Measurements from ENCODE around the gene AMH. TPM values are rescaled to one million over a fixed set of nuclear protein-coding genes. Genes with fewer than 3 reads are reported as not detected.

The AMH gene
- total and polyA plus RNA-seq, 2 of the 13 experiments (the other 11 are each of a cell fraction or from before 2014, with no cell fraction given) = 0.03 to 0.18 TPM

DNA sequence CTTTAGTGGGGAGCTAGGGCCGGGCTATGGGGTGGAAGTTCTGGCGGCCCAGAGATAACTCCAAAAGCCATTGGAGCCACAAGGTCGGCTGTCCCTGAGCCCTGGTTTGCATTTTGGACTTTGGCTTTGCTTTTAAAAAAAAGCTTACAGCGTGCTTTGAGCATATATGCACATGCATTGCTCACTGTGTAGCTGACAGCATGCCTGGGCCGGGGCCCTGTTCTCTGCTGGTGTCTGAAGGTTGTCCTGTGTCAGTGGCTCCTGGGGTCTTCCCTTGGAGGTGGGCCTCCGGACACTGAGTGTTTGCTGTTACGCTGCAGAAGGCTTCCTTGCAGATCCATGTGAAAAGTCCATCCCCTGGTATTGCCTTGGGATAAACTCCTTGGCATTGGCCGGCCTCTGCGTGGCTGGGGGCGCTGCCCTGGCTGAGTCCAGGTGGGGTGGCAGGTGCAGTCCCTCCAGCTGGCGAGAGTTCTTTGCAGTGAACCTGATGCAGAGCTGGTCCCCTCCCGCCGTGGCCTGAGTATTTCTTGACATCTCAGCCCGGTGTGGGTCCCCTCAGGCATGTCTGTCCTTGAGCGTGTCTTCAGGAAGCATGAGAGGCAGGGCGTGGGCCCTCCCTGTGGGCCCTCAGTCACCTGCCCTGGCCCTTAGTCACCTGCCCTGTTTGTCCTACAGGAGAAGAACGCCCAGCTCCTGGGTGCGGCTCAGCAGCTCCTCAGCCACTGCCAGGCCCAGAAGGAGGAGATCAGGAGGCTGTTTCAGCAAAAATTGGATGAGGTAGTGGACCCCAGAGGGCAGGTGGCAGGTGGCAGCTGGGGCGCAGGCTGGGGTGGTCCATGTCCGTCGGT, 36.0 kb upstream of the AMH start (continued):
- TF ChIP-seq ZSCAN31 (CRISPR knock-in tag; IDR thresholded peaks at IDR 0.05; ENCODE audit: low read depth) (peak; percentile 71), MYC (CRISPR knock-in tag; IDR thresholded peaks at IDR 0.05; ENCODE audit: borderline replicate concordance) (peak; percentile 81), ZNF609 (CRISPR knock-in tag; IDR thresholded peaks at IDR 0.05; ENCODE audit: borderline replicate concordance) (peak; percentile 72; the same call in 1 of the 2 replicates), ZNF792 (CRISPR knock-in tag; IDR thresholded peaks at IDR 0.05) (0 out of 2 replicates have a peak, but pooled peaks have one; percentile 51), EHMT2 (IDR thresholded peaks at IDR 0.05; ENCODE audit: borderline replicate concordance, low read depth, low read length) (no peak), IRF2 (CRISPR knock-in tag; IDR thresholded peaks at IDR 0.05) (peak; percentile 61; the same call in 1 of the 2 replicates), PLRG1 (conservative IDR thresholded peaks at IDR 0.05) (no peak), BHLHE40 (IDR thresholded peaks at IDR 0.05; ENCODE audit: low read length) (peak; percentile 29; the same call in 1 of the 2 replicates), HOXA7 (CRISPR knock-in tag; IDR thresholded peaks at IDR 0.05) (peak; percentile 53; the same call in 1 of the 2 replicates), NFYC (CRISPR knock-in tag; IDR thresholded peaks at IDR 0.05) (no peak), AHR (CRISPR knock-in tag; IDR thresholded peaks at IDR 0.05) (no peak), ZNF44 (CRISPR knock-in tag; IDR thresholded peaks at IDR 0.05) (no peak), HES4 (CRISPR knock-in tag; IDR thresholded peaks at IDR 0.05; ENCODE audit: borderline replicate concordance) (peak; percentile 83), SOX6 (IDR thresholded peaks at IDR 0.05) (no peak), SOX6 (CRISPR knock-in tag; IDR thresholded peaks at IDR 0.05) (peak; percentile 40), MIER2 (CRISPR knock-in tag; IDR thresholded peaks at IDR 0.05) (no peak; the same call in 1 of the 2 replicates), TRIM24 (CRISPR knock-in tag; IDR thresholded peaks at IDR 0.05) (no peak), IRX3 (CRISPR knock-in tag; IDR thresholded peaks at IDR 0.05; ENCODE audit: borderline replicate concordance, low read depth) (peak; percentile 99), FOXO1 (CRISPR knock-in tag; IDR thresholded peaks at IDR 0.05) (peak; percentile 13; the same call in 1 of the 2 replicates), NCOA2 (CRISPR knock-in tag; IDR thresholded peaks at IDR 0.05) (peak; percentile 53), ZNF225 (CRISPR knock-in tag; IDR thresholded peaks at IDR 0.05) (0 out of 2 replicates have a peak, but pooled peaks have one; percentile 3)
- TF ChIP-seq, protein P1, sequence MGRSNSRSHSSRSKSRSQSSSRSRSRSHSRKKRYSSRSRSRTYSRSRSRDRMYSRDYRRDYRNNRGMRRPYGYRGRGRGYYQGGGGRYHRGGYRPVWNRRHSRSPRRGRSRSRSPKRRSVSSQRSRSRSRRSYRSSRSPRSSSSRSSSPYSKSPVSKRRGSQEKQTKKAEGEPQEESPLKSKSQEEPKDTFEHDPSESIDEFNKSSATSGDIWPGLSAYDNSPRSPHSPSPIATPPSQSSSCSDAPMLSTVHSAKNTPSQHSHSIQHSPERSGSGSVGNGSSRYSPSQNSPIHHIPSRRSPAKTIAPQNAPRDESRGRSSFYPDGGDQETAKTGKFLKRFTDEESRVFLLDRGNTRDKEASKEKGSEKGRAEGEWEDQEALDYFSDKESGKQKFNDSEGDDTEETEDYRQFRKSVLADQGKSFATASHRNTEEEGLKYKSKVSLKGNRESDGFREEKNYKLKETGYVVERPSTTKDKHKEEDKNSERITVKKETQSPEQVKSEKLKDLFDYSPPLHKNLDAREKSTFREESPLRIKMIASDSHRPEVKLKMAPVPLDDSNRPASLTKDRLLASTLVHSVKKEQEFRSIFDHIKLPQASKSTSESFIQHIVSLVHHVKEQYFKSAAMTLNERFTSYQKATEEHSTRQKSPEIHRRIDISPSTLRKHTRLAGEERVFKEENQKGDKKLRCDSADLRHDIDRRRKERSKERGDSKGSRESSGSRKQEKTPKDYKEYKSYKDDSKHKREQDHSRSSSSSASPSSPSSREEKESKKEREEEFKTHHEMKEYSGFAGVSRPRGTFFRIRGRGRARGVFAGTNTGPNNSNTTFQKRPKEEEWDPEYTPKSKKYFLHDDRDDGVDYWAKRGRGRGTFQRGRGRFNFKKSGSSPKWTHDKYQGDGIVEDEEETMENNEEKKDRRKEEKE (IDR thresholded peaks at IDR 0.05) = no peak
- TF ChIP-seq, protein P2, sequence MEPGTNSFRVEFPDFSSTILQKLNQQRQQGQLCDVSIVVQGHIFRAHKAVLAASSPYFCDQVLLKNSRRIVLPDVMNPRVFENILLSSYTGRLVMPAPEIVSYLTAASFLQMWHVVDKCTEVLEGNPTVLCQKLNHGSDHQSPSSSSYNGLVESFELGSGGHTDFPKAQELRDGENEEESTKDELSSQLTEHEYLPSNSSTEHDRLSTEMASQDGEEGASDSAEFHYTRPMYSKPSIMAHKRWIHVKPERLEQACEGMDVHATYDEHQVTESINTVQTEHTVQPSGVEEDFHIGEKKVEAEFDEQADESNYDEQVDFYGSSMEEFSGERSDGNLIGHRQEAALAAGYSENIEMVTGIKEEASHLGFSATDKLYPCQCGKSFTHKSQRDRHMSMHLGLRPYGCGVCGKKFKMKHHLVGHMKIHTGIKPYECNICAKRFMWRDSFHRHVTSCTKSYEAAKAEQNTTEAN (CRISPR knock-in tag; conservative IDR thresholded peaks at IDR 0.05) = peak; percentile 95

All from HepG2 (cell line).